ENCODE measurements around the gene RAD9A. TPM values are rescaled to one million over a fixed set of nuclear protein-coding genes. Genes with fewer than 3 reads are reported as not detected.

The RAD9A gene
- total RNA-seq, 1 donor from 2014 or later = 9.4 TPM

GRCh38 chr11:67408437-67409200 is 16.8 kb downstream of the RAD9A start:
- no peak overlapping the region for H3K27ac Mint-ChIP-seq (ENCODE audit: unreplicated experiment)

GRCh38 chr11:67409261-67409666 is 17.5 kb downstream of the RAD9A start:
- TF ChIP-seq CTCF (IDR thresholded peaks at IDR 0.05; ENCODE audit: insufficient read depth, low read depth, low read length) (no peak), EZH2 (IDR thresholded peaks at IDR 0.05; ENCODE audit: insufficient read depth, low read length) (no peak)
- Histone ChIP-seq H3K4me2 (ENCODE audit: low read length) (no peak overlapping the region), H2AFZ (ENCODE audit: low read depth, low read length) (no peak overlapping the region), H3K27ac (ENCODE audit: low read depth, low read length) (no peak overlapping the region), H4K20me1 (ENCODE audit: insufficient read depth, low read length) (no peaks in the 10 kb centered on the region), H3K79me2 (ENCODE audit: insufficient read depth, low read length) (no peaks in the 10 kb centered on the region), H3K36me3 (ENCODE audit: insufficient read depth, low read length) (no peaks in the 10 kb centered on the region), H3K4me3 (ENCODE audit: insufficient read depth, low read depth, low read length) (no peak overlapping the region), H3K27me3 (ENCODE audit: insufficient read depth, low read length) (peaks cover 19% of the 10 kb centered on the region), H3K9me3 (ENCODE audit: insufficient read depth, low read depth, low read length) (no peaks in the 10 kb centered on the region), H3K4me1 (ENCODE audit: insufficient read depth, low read length) (no peaks in the 10 kb centered on the region), H3K9ac (ENCODE audit: low read length) (no peak overlapping the region)
- peaks cover 22% of the 10 kb centered on the region for H3K27me3 Mint-ChIP-seq (ENCODE audit: low read depth, unreplicated experiment)
- DNase-seq (ENCODE audit: low read depth) (no peak), FAIRE-seq (no peak)
- peaks cover 2% of the 10 kb centered on the region for H3K4me1 Mint-ChIP-seq (ENCODE audit: low read depth, unreplicated experiment)
- peaks cover 3% of the 10 kb centered on the region for H3K36me3 Mint-ChIP-seq (ENCODE audit: low read depth, unreplicated experiment)
- no peak overlapping the region for H3K4me3 Mint-ChIP-seq (ENCODE audit: unreplicated experiment)
- no peaks in the 10 kb centered on the region for H3K9me3 Mint-ChIP-seq (ENCODE audit: unreplicated experiment)
- H3K27ac Mint-ChIP-seq (ENCODE audit: unreplicated experiment) = no peak overlapping the region

More at GRCh38 chr11:67408437-67409200, 16.8 kb downstream of the RAD9A start:
- H3K4me1 Mint-ChIP-seq (ENCODE audit: low read depth, unreplicated experiment) = peaks cover 2% of the 10 kb centered on the region
- no peak overlapping the region for H3K4me3 Mint-ChIP-seq (ENCODE audit: unreplicated experiment)
- Histone ChIP-seq H3K79me2 (ENCODE audit: insufficient read depth, low read length) (no peaks in the 10 kb centered on the region), H3K4me2 (ENCODE audit: low read length) (no peak overlapping the region), H3K27me3 (ENCODE audit: insufficient read depth, low read length) (peaks cover 19% of the 10 kb centered on the region), H4K20me1 (ENCODE audit: insufficient read depth, low read length) (no peaks in the 10 kb centered on the region), H3K27ac (ENCODE audit: low read depth, low read length) (no peak overlapping the region), H3K36me3 (ENCODE audit: insufficient read depth, low read length) (no peaks in the 10 kb centered on the region), H3K9me3 (ENCODE audit: insufficient read depth, low read depth, low read length) (no peaks in the 10 kb centered on the region), H3K4me3 (ENCODE audit: insufficient read depth, low read depth, low read length) (no peak overlapping the region), H3K9ac (ENCODE audit: low read length) (no peak overlapping the region), H3K4me1 (ENCODE audit: insufficient read depth, low read length) (no peaks in the 10 kb centered on the region), H2AFZ (ENCODE audit: low read depth, low read length) (no peak overlapping the region)
- no peak for FAIRE-seq
- no peak for DNase-seq (ENCODE audit: low read depth)
- H3K9me3 Mint-ChIP-seq (ENCODE audit: unreplicated experiment) = no peaks in the 10 kb centered on the region
- TF ChIP-seq CTCF (IDR thresholded peaks at IDR 0.05; ENCODE audit: insufficient read depth, low read depth, low read length) (no peak), EZH2 (IDR thresholded peaks at IDR 0.05; ENCODE audit: insufficient read depth, low read length) (no peak)
- H3K36me3 Mint-ChIP-seq (ENCODE audit: low read depth, unreplicated experiment) = peaks cover 3% of the 10 kb centered on the region
- H3K27me3 Mint-ChIP-seq (ENCODE audit: low read depth, unreplicated experiment) = peaks cover 22% of the 10 kb centered on the region

- Histone ChIP-seq H3K4me3 (ENCODE audit: insufficient read depth, low read depth, low read length) (no peak overlapping the region), H3K4me2 (ENCODE audit: low read length) (no peak overlapping the region), H4K20me1 (ENCODE audit: insufficient read depth, low read length) (no peaks in the 10 kb centered on the region), H3K27me3 (ENCODE audit: insufficient read depth, low read length) (peaks cover 19% of the 10 kb centered on the region), H3K4me1 (ENCODE audit: insufficient read depth, low read length) (no peaks in the 10 kb centered on the region), H3K36me3 (ENCODE audit: insufficient read depth, low read length) (no peaks in the 10 kb centered on the region), H3K9ac (ENCODE audit: low read length) (no peak overlapping the region), H3K9me3 (ENCODE audit: insufficient read depth, low read depth, low read length) (no peaks in the 10 kb centered on the region), H3K27ac (ENCODE audit: low read depth, low read length) (no peak overlapping the region), H2AFZ (ENCODE audit: low read depth, low read length) (no peak overlapping the region), H3K79me2 (ENCODE audit: insufficient read depth, low read length) (no peaks in the 10 kb centered on the region)
- FAIRE-seq = no peak
- Mint-ChIP-seq H3K4me1 (ENCODE audit: low read depth, unreplicated experiment) (peaks cover 2% of the 10 kb centered on the region), H3K27me3 (ENCODE audit: low read depth, unreplicated experiment) (peaks cover 23% of the 10 kb centered on the region), H3K36me3 (ENCODE audit: low read depth, unreplicated experiment) (peaks cover 3% of the 10 kb centered on the region), H3K27ac (ENCODE audit: unreplicated experiment) (no peak overlapping the region), H3K9me3 (ENCODE audit: unreplicated experiment) (no peaks in the 10 kb centered on the region), H3K4me3 (ENCODE audit: unreplicated experiment) (no peak overlapping the region)
- no peak for DNase-seq (ENCODE audit: low read depth)
- TF ChIP-seq CTCF (IDR thresholded peaks at IDR 0.05; ENCODE audit: insufficient read depth, low read depth, low read length) (no peak), EZH2 (IDR thresholded peaks at IDR 0.05; ENCODE audit: insufficient read depth, low read length) (no peak)
These were observed 18.1 kb downstream of the RAD9A start for GRCh38 chr11:67409781-67410368.

Data from astrocyte (in vitro differentiated cells and primary cell).